T-helper 2 cell (primary cell): ENCODE results near the gene STRIT1.
"Not testable (repeated sequence)": the region's sequence is repeated elsewhere in the genome, so short reads cannot be mapped to it uniquely, and the experiment has no call there.

Source experiments
- DNase-seq, 5 experiments: peaks; one replicate each; pipeline versions ENCODE4 v3.0.0 to v3.0.0-alpha.2; 2012 to 2022

The STRIT1 gene

DNA sequence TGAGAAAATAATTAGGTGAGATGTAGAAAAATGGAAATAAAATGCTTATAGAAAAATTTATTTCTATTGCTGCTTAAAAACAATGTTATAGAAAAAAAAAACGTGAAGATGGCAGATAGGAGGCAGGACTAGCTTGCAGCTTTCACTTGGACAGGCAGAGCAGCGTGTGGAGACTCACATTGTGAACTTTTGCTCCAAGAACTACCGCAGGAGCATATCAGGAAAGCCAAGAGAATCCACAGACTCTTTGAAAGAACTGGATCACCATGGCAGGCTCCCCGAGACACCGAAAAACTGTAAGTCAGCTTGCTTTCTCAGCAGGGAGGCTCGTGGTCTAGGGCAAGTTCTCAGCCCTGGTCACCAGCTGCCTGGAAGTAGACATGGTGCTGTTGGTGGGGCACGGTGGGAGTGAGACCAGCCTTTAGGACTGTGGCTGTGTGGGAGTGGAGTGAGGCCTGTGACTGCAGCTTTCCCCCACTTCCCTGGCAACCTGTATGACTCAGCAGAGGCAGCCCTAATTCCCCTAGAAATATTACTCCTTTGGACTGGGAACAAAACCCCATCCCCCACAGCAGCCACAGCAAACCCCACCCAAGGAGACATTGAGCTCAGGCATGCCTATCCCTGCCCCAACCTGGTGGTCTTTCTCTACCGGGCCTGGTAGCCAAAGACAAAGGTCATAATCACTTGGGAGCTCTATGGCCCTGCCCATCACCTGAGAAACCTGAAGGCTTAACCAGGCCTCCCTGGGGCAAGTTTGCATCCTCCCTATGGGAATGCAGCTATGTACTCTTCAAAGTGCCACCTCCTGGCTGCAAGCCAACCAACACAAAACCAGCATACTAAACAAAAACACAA lies 22.8 kb downstream of the STRIT1 start:
- no peak for DNase-seq

DNA sequence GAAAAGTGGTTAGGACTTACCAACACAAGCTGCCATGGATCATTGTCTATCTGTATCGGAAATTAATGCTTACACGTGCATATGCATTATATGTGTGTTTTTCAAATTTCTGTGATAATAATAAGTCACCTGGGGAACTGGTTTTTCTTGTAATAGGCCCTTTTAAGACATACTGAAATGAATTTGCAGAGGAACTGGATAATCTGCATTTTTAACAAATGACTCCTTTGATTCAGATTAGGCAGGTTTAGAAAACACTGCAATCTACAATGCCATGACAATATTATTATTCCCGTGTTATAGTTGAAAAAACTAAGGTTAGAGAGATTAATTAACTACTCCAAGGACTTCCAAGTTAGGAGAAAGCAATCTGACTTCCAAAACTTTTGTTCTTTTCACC lies 23.4 kb downstream of the STRIT1 start:
- DNase-seq = no peak

DNA sequence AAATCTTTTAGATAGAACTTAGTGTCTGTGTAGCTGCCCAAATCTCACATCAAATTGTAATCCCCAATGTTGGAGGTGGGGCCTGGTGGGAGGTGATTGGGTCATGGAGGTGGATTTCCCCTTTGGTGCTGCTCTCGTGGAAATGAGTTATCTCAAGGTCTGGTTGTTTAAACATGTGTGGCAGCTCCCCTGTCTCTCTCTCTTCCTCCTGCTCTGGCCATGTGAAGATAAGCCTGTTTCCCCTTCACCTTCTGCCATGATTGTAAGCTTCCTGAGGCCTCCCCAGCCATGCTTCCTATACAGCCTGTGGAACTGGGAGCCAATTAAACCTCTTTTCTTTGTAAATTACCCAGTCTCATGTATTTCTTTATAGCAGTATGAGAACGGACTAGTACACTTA lies 30.6 kb downstream of the STRIT1 start:
- not testable (repeated sequence) for DNase-seq

DNA sequence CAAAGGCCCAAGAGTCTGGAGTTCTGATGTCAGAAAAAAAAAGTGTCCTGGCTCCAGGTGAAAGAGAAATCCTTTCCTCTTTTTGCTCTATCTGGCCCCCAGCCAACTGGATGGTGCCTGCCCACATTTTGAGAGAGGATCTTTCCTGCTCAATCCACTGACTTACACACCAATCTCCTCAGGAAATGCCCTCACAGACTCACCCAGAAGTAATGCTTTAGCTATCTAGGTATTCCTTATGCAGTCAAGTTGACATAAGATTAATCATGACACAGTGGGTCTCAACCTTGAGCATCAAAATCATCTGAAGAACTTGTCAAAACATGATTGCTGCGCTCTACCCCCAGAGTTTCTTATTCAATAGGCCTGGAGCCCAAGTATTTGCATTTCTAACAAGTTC lies 31.2 kb downstream of the STRIT1 start:
- no peak for DNase-seq

DNA sequence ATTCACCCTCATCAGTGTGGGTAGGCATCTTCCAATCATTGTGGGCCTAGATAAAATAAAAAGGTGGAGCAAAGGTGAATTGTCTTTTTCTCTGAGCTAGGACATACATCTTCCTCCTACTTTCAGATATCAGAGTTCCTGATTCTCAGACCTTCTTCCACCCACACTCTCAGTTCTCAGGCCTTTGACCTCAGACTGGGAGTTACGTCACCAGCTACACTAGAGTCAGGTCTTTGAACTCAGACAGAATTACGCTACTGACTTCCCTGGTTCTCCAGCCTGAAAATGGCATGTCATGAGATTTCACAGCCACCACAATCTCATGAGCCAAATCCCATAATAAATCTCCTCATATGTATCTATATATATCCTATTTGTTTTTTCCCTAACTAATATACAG lies 39.0 kb downstream of the STRIT1 start:
- DNase-seq = no peak

DNA sequence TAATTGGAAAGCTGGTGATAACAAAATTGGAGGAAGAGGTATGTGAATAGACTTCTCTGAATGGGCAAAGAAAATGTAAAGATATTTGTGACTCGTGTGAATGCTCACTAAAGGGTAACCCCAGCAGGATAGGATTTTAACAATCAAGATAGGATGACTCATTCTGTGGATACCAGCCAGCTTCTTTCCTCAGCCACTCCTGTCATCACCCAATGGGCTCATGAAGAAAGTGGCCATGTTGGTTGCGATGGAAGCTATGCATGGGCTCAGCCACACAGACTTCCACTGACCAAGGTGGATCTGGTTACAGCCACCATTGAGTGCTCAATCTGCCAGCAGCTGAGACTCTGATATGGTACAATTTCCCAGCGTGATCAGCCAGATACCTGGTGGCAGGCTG lies 40.9 kb downstream of the STRIT1 start:
- DNase-seq = no peak

DNA sequence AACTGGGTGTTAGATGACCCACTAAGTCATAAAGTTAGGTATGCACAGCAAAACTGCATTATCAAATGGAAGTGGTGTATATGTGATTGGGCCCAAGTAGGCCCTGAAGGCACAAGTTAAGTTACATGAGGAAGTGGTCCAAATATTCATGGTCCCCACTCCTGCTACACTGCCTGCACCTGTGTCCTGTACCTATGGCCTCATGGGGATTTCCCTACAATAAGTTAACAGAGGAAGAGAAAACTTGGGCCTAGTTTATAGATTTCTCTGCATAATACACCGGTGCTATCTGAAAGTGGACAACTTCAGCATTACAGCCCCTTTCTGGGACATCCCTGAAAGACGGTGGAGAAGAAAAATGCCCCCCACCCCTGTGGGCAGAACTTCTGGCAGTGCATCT lies 41.5 kb downstream of the STRIT1 start:
- no peak for DNase-seq

DNA sequence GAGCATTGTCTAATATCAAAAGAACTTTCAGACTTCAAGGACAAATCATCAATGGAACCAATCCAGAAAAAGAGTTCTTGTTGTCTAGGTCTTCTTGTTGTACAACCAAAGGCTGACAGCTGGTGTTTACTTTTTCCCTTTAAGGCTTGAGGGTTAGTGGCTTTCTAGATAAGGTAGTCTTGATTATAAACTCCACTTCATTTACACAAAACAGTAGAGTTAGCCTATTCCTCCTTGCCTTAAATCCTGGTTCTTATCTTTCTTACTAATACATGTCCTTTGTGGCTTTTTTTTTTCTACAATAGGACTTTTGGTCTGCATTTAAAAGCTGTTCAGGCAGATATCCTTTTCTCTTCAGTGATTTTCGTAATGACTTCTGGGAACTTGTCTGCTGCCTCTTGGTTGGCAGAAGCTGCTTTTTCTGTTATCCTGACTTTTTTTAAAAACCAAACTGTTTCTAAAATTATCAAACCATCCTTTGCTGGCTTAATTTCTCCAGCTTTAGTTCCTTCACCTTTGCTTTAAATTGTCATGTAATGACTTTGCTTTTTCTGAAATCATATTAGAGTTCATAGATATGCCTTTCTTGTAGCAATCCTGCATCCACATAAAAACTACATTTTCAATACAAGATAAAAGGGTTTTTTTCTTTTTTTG lies 44.8 kb downstream of the STRIT1 start:
- no peak for DNase-seq

DNA sequence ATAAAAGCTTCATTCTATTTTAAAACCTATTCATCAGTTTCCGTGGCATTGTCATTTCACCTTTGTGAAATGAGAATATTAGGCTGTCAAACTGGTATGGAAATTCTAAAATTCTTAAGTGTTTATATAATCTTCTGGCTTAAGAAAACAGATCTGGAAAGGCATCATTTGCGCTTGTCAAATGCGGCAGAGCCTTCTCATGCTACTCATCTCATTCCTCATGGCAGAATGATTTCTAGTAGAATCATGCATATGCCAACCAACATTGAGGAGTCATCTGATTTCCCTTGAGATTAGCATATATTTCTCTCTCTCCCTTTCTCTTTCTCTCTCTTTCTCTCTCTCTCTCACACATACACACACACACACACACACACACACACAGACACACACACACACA lies 48.8 kb downstream of the STRIT1 start:
- no peak for DNase-seq

DNA sequence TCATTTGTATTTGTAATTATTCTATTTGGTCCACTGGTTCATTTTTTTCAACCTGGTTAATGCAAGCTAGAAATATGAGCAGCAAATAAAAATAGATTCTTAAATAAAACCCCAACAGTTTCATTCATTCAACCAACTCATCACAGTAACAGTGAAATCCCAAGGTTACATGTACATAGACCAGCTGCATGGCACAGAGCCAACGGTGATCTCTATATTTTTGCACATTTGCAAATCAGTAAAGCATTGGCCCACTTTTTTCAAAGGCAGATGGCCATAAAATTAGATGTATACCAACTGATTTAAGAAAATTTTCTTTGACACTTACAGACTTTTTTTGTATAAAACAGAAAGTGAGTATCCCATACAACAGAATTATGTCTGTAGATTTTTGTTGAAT lies 49.3 kb downstream of the STRIT1 start:
- no peak for DNase-seq

DNA sequence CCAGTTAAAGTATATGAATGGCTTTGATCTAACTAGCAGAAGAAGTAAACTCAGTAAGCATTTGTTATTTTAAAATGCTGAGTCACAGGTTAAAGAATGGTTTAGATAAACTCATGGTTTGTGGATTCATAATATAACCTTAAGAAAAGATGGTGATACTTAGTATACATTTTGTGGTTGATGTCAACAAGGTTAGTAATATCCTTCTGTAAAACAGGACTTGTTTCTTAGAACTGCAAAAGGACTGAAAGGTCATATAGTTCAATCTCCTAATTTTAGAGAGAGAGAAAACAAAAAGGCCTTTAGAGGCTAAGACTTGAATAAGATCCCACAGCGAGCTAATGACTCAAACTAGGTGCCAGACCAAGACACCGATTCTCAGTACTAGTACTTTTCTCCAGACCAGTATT lies 50.0 kb downstream of the STRIT1 start:
- DNase-seq = no peak

DNA sequence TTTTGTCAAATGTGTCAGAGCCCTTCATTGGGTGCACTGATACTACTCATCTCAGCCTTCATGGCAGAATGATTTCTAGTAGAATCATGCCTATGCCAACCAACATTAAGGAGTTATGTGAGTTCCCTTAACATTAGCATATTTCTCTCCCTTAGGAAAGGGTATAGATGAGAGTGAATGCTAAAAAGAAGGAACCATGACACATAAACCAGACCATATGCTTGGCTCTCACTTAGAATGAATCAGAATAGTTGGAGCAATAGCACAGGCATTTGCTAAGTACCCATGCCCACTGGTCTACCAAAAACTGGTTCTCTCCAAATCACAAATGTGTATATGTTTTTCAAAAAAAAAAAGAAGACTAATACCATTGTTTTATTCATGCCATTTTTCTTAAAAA lies 51.1 kb downstream of the STRIT1 start:
- no peak for DNase-seq

DNA sequence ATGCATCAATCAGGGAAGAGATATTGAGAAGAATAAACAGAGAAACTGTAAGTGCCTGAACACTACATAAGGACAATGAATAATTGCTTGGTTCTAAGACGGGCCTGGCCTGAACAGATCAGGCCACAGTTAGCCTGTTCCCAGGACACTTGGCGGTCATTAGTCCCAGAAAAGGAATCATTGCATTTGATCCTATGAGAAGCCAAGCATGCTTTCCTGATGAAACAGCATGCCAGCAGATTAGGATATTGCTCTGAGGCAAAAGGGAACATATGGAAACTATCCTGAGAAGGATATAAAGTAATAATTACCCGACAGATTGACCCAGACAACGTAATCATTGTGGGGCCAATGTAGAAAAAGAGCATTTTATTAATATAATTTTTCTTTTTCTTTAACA lies 51.9 kb downstream of the STRIT1 start:
- no peak for DNase-seq
